Karpas-422 (cell line): Measurements from ENCODE around the gene ATXN1. TPM values are rescaled to one million over a fixed set of nuclear protein-coding genes. Genes with fewer than 3 reads are reported as not detected.

Source experiments
- DNase-seq: peaks from one replicate; pipeline ENCODE4 v3.0.0-alpha.2; 2015
- H2AFZ ChIP-seq: fragments of 200-600 bp; sonication (generic); 2 replicates; pipeline ENCODE4 v1.6.1; 2014; ENCODE audit warnings: antibody characterized with exemption, low read length, mixed read lengths
- H3K27ac ChIP-seq: fragments of 200-600 bp; sonication (generic); 2 replicates; pipeline ENCODE4 v1.5.1; 2014; ENCODE audit warnings: mild to moderate bottlenecking, low read length, moderate library complexity
- H3K27me3 ChIP-seq: fragments of 200-600 bp; sonication (generic); 2 replicates; pipeline ENCODE4 v1.6.1; 2014; ENCODE audit warnings: low read length, mixed read lengths
- H3K36me3 ChIP-seq: fragments of 200-600 bp; sonication (generic); 2 replicates; pipeline ENCODE4 v1.6.1; 2014; ENCODE audit warnings: low read length, mixed read lengths; ENCODE audit not compliant: insufficient read depth
- H3K4me1 ChIP-seq: fragments of 200-600 bp; sonication (generic); 2 replicates; pipeline ENCODE4 v1.6.1; 2014; ENCODE audit warnings: mild to moderate bottlenecking, low read length, mixed read lengths
- H3K4me2 ChIP-seq: fragments of 200-600 bp; sonication (generic); 2 replicates; pipeline ENCODE4 v1.6.1; 2014; ENCODE audit warnings: low read length, low read depth, mild to moderate bottlenecking; ENCODE audit not compliant: poor library complexity, severe bottlenecking
- H3K4me3 ChIP-seq: fragments of 200-600 bp; sonication (generic); 2 replicates; pipeline ENCODE4 v1.5.1; 2014; ENCODE audit warnings: mild to moderate bottlenecking, antibody characterized with exemption, low read length, mixed read lengths
- H3K79me2 ChIP-seq: fragments of 200-600 bp; sonication (generic); 2 replicates; pipeline ENCODE4 v1.6.1; 2014; ENCODE audit warnings: mild to moderate bottlenecking, low read length, mixed read lengths
- H3K9ac ChIP-seq: fragments of 200-600 bp; sonication (generic); 2 replicates; pipeline ENCODE4 v1.6.0; 2014; ENCODE audit warnings: low read length
- H3K9me2 ChIP-seq: fragments of 200-600 bp; sonication (generic), shearing (Covaris generic); replicated peaks from 2 replicates; pipeline ENCODE4 v1.6.0; 2014; ENCODE audit warnings: mild to moderate bottlenecking, low read length, moderate library complexity; ENCODE audit not compliant: insufficient read depth
- H3K9me3 ChIP-seq: fragments of 300-700, 200-600 bp; sonication (generic); 2 replicates; pipeline ENCODE4 v1.6.1; 2014; ENCODE audit warnings: low read length, mixed read lengths
- H4K20me1 ChIP-seq: fragments of 200-600 bp; sonication (generic); 2 replicates; pipeline ENCODE4 v1.6.1; 2014; ENCODE audit warnings: mild to moderate bottlenecking, antibody characterized with exemption, low read length, low read depth; ENCODE audit not compliant: insufficient read depth
- total RNA-seq: library from RNA; depleted of rRNA; stranded (reverse); fragments of >200 nt; shearing (Covaris generic); gene quantifications from 2 replicates; pipeline ENCODE4 v1.2.3, GENCODE V29; 2014; ENCODE audit warnings: low replicate concordance

Gene ATXN1
- total RNA-seq, 1 experiment from 2014 or later = 0.37 TPM

- H4K20me1 ChIP-seq = no peaks in the 10 kb centered on the region
- no peak overlapping the region for H3K9ac ChIP-seq
- H3K4me1 ChIP-seq = peaks cover 9% of the 10 kb centered on the region
- no peaks in the 10 kb centered on the region; the same call in 1 of the 2 replicates for H3K27me3 ChIP-seq
- no peak overlapping the region for H2AFZ ChIP-seq
- DNase-seq = no peak
- H3K9me3 ChIP-seq = no peaks in the 10 kb centered on the region
- no peaks in the 10 kb centered on the region for H3K36me3 ChIP-seq
- H3K4me2 ChIP-seq = no peak overlapping the region
- H3K27ac ChIP-seq = no peak overlapping the region
- no peaks in the 10 kb centered on the region for H3K79me2 ChIP-seq
- H3K9me2 ChIP-seq = no peaks in the 10 kb centered on the region
- H3K4me3 ChIP-seq = no peak overlapping the region
These were observed 6.7 kb upstream of the ATXN1 start for GRCh38 chr6:16767765-16768476.

- no peaks in the 10 kb centered on the region; the same call in 1 of the 2 replicates for H3K27me3 ChIP-seq
- H3K36me3 ChIP-seq = no peaks in the 10 kb centered on the region
- H3K4me2 ChIP-seq = no peak overlapping the region
- no peak overlapping the region for H3K4me3 ChIP-seq
- DNase-seq = no peak
- H4K20me1 ChIP-seq = no peaks in the 10 kb centered on the region
- H3K9me3 ChIP-seq = no peaks in the 10 kb centered on the region
- no peaks in the 10 kb centered on the region for H3K79me2 ChIP-seq
- H3K27ac ChIP-seq = no peak overlapping the region
- no peak overlapping the region for H2AFZ ChIP-seq
- H3K9me2 ChIP-seq = no peaks in the 10 kb centered on the region
- peaks cover 18% of the 10 kb centered on the region for H3K4me1 ChIP-seq
- H3K9ac ChIP-seq = no peak overlapping the region
These were observed 5.8 kb upstream of the ATXN1 start for GRCh38 chr6:16766836-16767745.

- H3K36me3 ChIP-seq = no peaks in the 10 kb centered on the region
- H3K9me3 ChIP-seq = no peaks in the 10 kb centered on the region
- no peak overlapping the region for H3K4me3 ChIP-seq
- H4K20me1 ChIP-seq = no peaks in the 10 kb centered on the region
- no peak overlapping the region for H3K4me2 ChIP-seq
- no peaks in the 10 kb centered on the region for H3K9me2 ChIP-seq
- peaks cover 26% of the 10 kb centered on the region for H3K4me1 ChIP-seq
- H3K79me2 ChIP-seq = no peaks in the 10 kb centered on the region
- no peak overlapping the region for H3K27ac ChIP-seq
- no peak overlapping the region for H3K9ac ChIP-seq
- no peaks in the 10 kb centered on the region; the same call in 1 of the 2 replicates for H3K27me3 ChIP-seq
- no peak overlapping the region for H2AFZ ChIP-seq
- no peak for DNase-seq
These were observed 4.8 kb upstream of the ATXN1 start for GRCh38 chr6:16766043-16766536.

- Histone ChIP-seq H4K20me1 (no peaks in the 10 kb centered on the region), H3K9ac (no peak overlapping the region), H3K79me2 (no peaks in the 10 kb centered on the region), H3K36me3 (no peaks in the 10 kb centered on the region), H3K4me1 (peaks cover 31% of the 10 kb centered on the region), H3K4me3 (no peak overlapping the region), H2AFZ (no peak overlapping the region), H3K9me3 (no peaks in the 10 kb centered on the region), H3K27ac (no peak overlapping the region), H3K9me2 (no peaks in the 10 kb centered on the region), H3K4me2 (no peak overlapping the region), H3K27me3 (no peaks in the 10 kb centered on the region; the same call in 1 of the 2 replicates)
- no peak for DNase-seq
These were observed 4.0 kb upstream of the ATXN1 start for GRCh38 chr6:16765235-16765634.

GRCh38 chr6:16764188-16764950 is 3.1 kb upstream of the ATXN1 start:
- Histone ChIP-seq H3K4me2 (no peak overlapping the region), H3K9me2 (no peaks in the 10 kb centered on the region), H3K4me1 (peaks cover 38% of the 10 kb centered on the region), H3K36me3 (no peaks in the 10 kb centered on the region), H3K9ac (no peak overlapping the region), H3K27ac (no peak overlapping the region), H3K79me2 (no peaks in the 10 kb centered on the region), H4K20me1 (no peaks in the 10 kb centered on the region), H3K9me3 (no peaks in the 10 kb centered on the region), H2AFZ (no peak overlapping the region), H3K4me3 (no peak overlapping the region), H3K27me3 (no peaks in the 10 kb centered on the region; the same call in none of the 2 replicates)
- peak; percentile 54 for DNase-seq

GRCh38 chr6:16762550-16763477 is 1.6 kb upstream of the ATXN1 start:
- Histone ChIP-seq H3K27ac (no peak overlapping the region), H3K79me2 (no peaks in the 10 kb centered on the region), H3K27me3 (no peaks in the 10 kb centered on the region; the same call in none of the 2 replicates), H4K20me1 (no peaks in the 10 kb centered on the region), H3K4me1 (peaks cover 37% of the 10 kb centered on the region), H2AFZ (0 out of 2 replicates have a peak overlapping the region, but pooled peaks have one; percentile 32), H3K4me2 (peak overlapping the region; percentile 70), H3K9ac (no peak overlapping the region; the same call in 1 of the 2 replicates), H3K4me3 (peak overlapping the region; percentile 68; the same call in 1 of the 2 replicates), H3K36me3 (no peaks in the 10 kb centered on the region), H3K9me2 (no peaks in the 10 kb centered on the region), H3K9me3 (no peaks in the 10 kb centered on the region)
- DNase-seq = peak; percentile 70

- no peaks in the 10 kb centered on the region for H4K20me1 ChIP-seq
- H3K9me3 ChIP-seq = no peaks in the 10 kb centered on the region
- peak overlapping the region; percentile 47 for H3K9ac ChIP-seq
- no peaks in the 10 kb centered on the region for H3K79me2 ChIP-seq
- H3K9me2 ChIP-seq = no peaks in the 10 kb centered on the region
- DNase-seq = peak; percentile 44
- peak overlapping the region; percentile 68 for H3K4me3 ChIP-seq
- H3K36me3 ChIP-seq = no peaks in the 10 kb centered on the region
- H3K4me1 ChIP-seq = peaks cover 37% of the 10 kb centered on the region
- H2AFZ ChIP-seq = 0 out of 2 replicates have a peak overlapping the region, but pooled peaks have one; percentile 32
- H3K27me3 ChIP-seq = no peaks in the 10 kb centered on the region; the same call in none of the 2 replicates
- H3K4me2 ChIP-seq = peak overlapping the region; percentile 70
- no peak overlapping the region for H3K27ac ChIP-seq
These were observed 949 bp upstream of the ATXN1 start for GRCh38 chr6:16762268-16762549.
